NCI-H345 (cell line): ENCODE measurements around the gene KIAA1614.
"Not testable (repeated sequence)": the region's sequence is repeated elsewhere in the genome, so short reads cannot be mapped to it uniquely, and the experiment has no call there.

Source experiments
- DNase-seq: peaks from one replicate; lab custom pipeline; 2025; lab: John Stamatoyannopoulos, UW

The KIAA1614 gene

DNA sequence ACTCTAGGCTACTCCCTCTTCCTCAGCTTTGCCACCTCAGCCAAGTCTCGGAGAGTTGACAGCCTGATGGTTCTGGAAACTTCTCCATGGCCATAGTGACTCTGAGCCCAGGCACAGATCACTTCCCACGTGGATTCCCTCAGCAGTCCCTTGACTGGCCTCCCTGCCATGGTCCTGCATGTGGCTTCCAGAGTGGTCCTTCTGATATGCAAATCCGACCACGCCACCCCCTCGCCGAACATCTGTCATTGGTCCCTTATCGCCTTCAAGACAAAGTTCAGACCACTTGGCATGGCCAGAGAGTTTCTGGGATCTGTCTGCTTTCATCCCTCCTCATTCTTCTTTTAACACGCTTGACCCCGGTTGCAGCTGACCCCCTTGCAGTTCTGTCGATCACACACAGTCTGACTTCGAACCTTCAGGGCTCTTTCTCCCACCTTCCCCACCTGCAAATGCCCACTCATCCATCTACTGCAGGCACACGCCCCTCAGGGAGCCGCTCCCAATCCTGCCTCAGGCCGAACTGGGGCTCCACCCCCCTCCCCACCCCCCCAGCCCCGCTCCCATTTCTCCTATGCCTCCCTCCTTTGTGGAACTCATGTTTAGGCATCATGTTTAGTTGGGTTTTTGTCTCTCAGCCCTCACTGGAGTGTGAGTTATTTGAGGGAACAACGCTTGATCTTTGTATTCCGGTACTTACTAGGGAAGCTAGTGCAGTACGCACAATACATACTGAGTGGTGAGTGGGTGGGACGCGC is 29.0 kb downstream of the KIAA1614 start:
- DNase-seq, result no peak

DNA sequence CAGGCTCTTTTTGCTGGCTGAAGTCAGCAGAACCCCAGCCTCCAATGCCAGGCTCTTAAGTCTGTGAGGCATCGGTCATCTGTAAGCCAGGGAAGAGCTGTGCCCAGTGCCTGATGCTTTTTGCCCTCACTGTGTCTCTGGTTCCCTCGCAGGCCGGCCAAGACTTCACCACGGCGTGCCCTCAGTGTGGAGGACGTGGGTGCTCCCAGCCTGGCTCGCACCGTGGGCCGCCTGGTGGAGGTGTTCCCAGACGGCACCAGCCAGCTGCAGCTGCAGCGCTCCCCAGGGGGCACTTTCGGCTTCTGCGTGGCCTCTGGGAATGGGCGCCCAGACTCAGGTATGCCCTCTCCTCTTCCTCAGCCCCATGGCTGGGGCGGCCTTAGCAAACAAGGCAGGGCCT is 32.5 kb downstream of the KIAA1614 start:
- DNase-seq, result no peak

DNA sequence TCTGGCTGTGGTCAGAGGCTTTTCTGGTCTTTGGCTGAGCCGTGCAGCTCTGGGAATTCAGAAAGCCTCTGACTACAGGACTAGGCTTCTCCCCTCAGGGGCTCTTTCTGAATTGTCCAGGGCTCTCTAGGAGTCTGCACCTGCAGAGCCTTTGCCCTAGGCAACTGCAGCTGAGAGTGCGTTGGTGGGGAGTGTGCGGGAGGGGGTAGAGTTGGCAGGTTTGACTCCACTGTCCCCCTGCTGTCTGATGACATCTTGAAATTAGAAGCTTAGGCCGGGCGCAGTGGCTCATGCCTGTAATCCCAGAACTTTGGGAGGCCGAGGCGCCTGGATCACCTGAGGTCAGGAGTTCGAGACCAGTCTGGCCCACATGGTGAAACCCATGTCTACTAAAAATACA is 32.9 kb downstream of the KIAA1614 start:
- peak; percentile 85 for DNase-seq

DNA sequence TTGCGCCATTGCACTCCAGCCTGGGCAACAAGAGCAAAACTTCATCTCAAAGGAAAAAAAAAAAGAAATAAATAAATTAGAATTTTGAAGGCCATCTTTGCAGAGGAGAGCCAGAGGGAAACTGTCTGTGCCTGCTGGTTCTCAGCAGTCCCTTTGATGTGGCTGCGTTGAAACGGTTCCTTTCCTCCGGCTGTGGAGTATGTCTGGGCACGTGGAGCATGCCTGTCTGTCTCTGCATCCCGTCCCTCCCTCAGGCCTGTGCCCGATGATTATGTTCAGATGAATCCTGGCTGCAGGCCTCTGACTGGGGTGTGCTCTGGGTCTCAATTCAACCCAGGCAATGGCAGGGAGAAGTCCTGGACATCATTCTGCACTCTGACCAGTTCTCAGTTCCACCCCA is 33.4 kb downstream of the KIAA1614 start:
- no peak for DNase-seq

DNA sequence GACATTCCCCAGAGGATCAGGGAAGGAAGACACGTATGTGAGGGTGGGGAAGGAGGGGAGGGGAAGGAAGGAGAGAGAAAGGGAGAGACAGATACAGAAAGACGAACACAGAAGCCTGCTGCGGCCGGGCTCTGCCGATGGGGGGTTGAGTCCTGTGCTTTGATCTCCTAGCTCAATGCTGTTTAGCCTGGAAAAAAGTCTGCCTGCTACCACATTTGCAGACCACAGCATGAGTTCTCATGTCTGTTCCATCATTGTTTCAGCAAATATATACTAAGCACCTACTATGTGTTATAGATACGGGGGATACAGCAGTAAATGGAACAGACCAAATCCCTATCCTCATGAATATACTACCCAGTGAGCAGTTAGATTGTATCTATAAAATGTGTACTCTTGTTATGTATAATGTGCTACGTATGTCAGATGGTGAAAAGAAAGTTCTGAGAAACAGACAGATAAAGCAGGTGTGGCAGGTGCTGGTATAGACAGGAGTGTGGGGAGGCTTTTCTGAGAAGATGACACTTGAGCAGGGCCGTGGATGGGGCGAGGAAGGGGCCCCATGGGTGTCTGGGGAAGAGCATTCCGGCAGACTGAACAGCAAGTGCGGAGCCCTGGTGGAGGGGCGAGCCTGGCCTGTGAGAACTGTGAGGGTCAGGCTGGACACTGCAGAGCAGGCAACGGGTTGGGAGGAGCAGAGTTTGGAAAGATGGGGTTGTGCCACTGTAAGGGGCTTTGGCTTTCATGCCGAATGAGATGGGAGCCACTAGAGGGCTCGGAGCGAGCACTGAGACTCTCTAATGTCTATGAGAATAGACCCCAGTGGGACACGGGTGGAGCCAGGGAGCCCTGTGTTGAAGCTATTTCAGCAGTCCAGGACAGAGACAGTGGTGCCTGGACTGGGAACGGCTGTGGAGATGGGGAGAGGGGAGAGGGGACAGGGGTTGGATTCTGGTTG is 34.1 kb downstream of the KIAA1614 start:
- no peak for DNase-seq

DNA sequence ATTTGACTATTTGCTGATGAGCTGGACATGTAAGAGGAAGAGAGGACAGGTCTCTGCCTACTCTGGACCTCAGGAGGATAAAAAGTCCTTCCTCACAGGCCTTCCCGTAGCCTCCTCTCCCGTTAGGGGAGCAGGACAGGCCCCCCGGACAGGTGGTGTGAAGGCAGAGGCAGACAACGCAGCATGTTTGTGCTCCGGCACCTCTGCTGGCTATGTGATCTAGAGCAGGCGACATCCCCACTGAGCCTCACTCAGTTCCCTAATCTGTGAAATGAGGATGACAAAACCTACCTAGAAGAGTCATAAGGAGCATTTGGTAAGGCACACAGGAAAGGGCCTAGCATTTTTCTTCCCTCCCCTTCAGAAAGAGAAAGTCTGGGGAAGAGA is 34.8 kb downstream of the KIAA1614 start:
- no peak for DNase-seq

DNA sequence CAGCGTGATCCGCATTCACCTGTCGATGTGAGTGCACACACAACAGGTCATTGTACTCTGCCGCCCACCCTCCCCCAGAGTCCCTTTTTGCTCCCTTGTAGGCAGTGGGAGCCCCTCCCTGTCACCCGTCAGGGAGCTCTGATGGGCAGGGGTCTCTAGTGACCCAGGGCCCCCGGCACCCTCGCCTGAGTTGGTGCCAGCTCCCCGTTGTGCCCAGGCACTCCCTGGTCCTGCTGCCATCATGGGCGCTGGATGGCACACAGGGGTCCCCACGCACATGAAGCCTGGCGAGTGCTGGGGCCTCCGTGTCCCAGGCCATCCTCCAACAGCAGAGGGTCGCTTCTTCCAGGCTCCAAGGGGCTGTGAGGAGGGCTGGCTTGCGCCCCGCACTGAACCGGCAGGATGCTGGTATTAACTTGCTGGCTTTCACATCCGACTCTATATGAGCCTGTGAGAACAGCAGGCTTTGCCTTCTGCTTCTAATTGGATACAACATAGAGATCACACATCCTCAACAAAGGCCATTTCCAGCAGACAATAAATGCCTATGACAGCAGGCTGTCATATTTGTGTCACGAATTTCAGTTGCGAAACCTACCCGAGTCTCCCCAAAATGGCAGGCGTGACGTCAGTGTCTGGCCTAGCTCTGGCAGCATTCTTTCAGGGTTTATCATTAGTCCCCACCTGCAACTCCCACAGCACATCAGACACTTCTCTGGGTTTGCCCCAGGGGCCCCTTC is 35.4 kb downstream of the KIAA1614 start:
- no peak for DNase-seq

DNA sequence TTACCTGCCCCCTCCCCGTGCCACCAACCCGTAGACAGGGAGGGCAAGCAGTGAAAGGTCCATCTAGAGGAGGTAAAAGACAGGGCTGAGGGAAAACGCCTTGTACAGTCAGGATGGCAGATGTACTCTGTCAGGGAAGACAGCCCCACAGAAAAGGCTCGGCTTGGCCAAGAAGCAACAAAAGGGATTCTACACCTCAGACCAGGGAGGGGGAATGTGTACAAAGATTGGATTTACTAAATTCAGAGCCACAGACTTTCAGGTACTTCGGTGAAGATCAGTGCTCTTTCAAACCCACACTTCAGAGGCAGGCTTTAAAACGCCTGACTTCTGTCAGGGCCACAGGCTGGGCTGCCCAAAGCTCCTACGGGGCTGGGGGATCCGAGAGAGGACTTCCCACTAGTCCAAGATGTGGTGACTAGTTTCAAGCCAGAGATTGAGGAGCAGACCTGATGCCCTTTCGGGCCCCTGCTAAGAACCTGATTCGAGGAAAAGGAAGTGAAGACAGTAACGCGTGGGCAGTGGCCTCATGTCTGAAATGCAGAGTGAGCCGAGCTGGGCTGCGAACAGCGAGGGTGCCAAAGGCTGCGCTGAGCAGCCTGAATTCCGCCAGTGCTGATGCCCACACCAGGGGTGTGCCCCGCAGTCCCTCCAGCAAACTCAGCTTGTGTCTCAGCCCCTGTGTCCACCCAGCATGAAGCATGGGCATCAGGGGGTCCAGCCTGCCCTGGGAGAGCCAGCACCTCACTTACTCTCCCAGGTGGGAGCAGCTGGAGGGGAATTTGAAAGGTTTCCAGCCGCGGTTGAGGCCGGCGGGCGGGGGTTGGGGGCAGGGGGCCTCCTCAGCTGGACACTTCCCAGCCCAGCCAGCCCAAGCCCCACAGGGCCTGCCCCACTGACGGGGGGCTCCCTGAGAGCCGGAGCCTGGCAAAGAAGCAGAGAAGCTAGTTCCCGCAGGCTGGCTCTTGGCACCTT is 36.2 kb downstream of the KIAA1614 start:
- no peak for DNase-seq

DNA sequence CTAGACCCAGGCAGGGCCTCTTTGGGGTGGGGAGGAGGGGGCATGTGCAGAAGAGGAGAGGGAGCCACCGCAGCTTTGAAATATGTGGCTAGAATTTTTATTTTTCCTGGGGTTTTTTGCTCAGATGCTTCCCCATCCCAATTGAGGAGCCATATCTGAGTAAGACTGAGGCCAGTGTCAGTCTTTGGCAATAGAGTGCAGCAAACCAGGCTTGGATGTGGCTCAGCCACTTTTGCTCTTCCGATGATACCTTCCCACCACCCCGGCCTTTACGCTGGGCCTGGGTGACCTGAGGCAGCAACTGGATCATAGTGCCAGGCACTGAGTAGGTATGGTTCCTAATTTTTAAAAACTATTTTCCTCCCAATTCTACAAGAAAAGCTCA is 36.9 kb downstream of the KIAA1614 start:
- no peak for DNase-seq

DNA sequence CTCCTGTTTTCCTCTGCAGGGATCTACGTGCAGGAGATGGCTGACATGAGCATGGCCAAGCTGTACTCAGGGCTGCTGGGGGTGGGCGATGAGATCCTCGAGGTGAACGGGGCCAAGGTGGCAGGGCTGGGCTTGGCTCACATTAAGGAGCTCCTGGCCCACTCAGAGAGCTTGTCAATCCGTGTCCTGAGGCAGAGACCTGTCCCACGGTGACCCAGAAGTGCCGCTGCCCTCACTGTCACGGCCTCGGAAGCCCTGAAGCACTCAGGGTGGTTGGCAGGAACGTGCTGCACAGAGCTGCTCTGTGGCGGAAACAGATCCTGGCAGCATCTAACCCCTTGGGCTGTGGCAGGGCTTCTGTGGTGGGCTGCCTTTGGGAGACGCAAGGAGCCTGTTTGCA is 37.6 kb downstream of the KIAA1614 start:
- no peak for DNase-seq

DNA sequence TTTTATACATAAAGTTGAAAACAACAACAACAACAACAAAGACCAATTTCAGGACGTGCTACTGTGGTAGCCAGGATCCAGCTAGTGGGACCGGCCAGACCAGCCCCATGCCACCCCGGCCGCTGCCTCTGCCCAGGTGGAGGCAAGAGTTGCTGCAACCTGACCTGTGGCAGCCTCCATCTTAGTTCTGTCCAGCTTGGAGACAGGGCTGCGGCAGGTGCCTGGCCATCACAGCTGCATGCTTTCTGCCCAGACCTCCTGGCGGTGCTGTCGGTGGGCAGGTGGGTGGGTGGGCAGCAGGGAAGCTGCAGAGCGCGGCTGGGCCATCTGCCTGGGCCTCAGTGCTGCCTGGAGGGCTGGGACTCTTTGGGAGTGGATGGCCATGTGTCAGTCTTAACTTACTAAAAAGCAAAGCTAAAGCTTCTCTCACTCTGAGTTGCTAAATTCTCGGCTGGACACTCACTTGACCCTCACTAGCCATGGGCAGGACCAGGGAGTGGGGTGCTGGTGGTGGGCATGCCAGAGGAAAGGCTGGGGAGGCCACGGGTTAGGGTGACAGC is 38.6 kb downstream of the KIAA1614 start:
- DNase-seq, result no peak

DNA sequence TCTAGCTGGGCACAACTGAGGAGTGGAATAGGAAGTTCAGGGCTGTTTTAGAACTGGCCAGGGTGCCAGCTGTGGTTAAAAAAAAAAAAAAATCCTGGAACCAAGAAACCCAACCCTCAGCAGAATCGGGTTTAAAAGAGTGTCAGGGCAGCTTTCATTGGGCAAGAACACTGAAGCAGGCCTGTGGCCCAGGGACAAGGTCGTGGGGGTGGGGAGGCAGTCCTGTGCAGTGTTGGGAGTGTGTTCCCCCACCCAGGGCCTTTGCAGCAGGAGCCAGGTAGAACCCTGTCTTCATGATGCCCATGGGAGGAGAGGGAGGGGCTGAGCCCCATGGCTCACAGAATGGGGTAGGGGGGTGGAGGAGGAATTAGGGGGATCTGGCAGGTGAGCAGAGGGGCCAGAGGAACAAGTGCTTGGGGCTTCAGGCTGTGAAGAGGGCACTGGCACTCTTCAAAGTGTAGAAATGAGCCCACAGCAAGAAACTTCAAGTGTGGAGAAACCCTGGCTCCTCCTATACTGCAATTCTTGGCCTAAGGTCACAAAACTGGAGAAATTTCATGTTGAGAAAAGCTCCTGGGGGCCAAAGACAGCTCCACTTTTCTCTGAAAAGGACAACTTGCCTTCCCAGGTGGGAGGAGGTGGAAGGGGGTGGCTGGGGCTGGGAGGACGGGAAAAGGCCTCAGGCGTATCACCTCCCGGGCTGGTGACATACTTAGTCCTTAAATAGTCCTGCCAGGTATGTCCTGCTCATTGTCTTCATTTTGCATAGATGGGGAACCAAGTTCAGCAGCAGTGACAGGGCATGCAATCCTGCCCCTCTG is 39.3 kb downstream of the KIAA1614 start:
- no peak for DNase-seq

DNA sequence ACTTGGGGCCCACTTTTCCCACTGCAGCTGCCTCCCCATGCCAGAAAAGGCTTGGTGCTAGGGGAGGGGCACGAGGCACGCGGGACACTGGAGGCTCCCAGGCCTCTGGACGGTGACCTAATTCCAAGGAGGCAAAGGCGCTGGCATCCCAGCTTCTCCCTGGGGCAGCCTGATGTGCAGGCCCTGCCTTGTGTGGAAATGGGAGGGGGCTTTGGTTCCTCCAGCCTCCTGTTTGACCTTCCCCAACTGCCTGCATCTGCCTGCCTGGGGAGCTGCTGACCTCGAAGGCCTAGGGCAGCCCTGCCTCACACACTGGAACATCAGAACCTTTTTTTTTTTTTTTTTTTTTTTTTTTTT is 39.9 kb downstream of the KIAA1614 start:
- no peak for DNase-seq

DNA sequence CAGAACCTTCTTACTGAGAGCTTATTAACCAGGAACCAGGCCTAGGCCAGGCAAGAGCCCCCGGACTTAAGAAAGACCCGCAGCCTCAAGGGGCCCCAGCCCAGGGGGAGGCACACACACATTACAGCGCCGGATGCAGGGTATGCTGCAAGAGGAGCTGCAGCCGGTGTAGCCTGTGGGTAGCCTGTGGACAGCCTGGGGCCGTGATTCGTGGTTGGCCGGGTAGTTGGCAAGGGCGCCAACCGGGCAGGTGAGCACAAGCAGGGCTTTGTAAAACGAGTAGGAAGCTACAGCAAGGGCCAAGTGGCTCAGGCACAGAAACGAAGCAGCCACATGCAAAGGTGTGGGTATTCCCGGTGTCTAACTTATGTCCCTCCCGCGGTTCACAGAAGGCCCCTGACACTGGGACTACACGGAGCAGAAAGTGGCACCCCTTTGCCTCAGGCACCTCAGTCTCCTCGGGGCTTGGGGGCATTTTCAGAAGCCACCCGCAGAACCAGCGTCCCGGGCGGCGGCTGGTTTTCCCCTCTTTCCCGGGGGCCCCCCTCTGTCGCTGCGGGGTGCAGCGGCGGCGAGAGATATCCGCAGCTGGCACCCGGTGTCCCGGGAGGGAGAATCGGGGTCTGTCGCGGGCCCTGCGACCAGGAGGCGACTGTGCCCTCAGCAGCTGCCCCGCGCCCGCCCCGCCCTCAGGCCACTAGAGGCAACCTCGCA is 40.8 kb downstream of the KIAA1614 start:
- peak; percentile 8 for DNase-seq

DNA sequence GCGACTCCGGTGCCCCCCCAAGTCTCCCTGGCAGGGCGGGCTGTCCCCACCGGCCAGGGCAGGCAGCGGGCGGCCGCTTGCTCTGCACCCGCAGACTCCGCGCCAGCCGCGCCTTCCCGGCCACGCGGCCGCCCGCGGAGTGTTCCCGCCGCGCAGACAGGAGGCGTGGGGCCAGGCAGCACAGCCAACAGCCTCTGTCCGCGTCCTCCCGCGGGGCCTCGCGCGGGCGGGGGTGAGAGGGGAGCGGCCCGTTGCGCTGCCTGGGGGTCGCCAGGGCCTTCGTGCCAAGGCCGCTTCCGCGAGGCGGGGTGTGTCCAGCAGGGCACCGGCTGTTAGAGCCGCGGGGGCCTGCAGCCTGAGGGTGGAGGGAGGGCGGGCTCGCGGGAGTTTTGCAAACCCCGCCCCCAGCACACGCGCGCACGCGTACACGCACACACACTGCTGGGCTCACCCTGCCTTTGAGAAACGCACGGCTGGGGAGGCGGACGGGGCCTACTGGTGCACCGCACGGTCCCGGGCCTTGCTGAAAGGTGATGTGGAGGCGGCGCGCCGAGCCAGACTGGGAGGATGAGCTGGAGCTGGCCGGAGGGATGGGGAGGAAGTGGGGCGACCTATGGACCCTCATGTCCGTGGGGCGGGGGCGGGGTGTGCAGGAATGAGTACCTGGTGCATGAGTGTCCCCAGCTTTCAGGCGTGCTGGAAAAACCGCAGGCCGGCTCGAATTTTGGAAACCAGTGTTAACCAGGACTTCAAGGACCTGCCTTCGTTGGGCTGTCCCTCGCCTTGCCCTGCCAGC is 41.5 kb downstream of the KIAA1614 start:
- DNase-seq, result no peak

DNA sequence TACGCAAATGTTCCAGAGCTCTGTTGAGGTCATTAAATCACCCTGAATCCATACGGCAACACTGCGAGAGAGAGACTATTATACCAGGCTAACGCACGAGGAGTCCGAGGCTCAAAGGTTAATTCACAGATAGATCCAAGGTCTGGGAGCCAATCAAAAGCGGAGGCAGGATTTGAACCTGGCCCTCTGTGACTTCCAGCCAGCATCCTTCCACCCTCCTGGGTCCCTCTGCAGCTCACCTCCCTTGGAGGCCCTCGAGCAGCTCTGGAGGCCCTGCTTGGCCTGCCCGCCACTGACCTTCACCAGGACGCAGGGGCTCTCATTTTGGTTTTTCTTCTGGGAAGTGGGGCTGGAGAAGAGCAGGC is 42.1 kb downstream of the KIAA1614 start:
- DNase-seq, result no peak

DNA sequence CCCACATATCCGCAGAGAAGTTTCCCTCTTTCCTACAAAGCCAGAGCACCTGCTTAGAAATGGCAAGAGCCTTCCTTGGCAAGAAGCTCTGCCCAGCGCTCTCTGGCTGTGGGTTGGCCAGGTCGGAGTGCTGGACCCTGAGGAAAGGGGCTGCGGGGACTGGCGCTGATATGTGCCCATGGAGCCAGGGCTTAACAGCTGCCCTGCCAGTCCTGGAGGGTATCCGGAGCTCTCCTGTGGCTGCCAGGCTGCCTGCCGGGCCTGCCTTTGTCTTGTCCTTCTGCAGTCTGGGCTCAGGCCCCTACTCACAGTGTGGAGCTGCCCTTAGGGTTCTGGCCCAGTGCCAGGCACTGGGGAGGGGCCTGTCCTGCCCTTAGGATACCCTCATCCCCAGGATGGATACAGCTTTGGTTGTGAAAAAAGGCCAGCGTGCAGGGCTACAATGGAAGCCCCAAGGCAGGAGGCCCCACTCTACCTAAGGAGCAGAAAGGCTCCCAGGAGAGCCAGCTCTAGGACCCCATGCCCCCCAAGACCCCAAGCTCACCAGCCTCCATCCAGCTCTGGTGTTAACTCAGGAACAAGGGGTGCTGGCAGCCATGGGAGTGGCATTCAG is 43.4 kb downstream of the KIAA1614 start:
- peak; percentile 91 for DNase-seq

DNA sequence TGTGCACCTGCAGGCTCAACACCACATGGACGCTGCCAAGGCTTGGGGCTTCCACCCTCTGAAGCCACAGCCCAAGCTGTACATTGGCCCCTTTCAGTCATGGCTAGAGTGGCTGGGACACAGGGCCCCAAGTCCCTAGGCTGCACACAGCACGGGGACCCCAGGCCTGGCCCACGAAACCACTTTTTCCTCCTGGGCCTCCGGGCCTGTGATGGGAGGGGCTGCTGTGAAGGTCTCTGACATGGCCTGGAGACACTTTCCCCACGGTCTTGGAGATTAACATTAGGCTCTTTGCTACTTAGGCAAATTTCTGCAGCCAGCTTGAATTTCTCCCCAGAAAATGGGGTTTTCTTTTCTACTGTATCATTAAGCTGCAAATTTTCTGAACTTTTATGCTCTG is 46.9 kb downstream of the KIAA1614 start:
- not testable (repeated sequence) for DNase-seq
